Breast epithelium (tissue), 3 donors: ENCODE data around the gene CCER1.

Experiments
- POLR2A ChIP-seq: fragments of 450-650 bp; IDR thresholded peaks from one replicate; pipeline ENCODE4 v1.6.1; 2016; ENCODE audit warnings: antibody characterized with exemption, mild to moderate bottlenecking, moderate library complexity
- TF ChIP-seq, protein P1 (sequence below), 3 donors: fragments of 450-650 bp; IDR thresholded peaks; one replicate each; pipeline ENCODE4 v1.5.1; 2016 to 2017; ENCODE audit warnings: antibody characterized with exemption in 3 of 3, mild to moderate bottlenecking in 3 of 3, moderate library complexity in 3 of 3

GRCh38 chr12:90999527-90999926 lies 44.6 kb upstream of the CCER1 start:
- TF ChIP-seq POLR2A, result no peak
- TF ChIP-seq, protein P1, sequence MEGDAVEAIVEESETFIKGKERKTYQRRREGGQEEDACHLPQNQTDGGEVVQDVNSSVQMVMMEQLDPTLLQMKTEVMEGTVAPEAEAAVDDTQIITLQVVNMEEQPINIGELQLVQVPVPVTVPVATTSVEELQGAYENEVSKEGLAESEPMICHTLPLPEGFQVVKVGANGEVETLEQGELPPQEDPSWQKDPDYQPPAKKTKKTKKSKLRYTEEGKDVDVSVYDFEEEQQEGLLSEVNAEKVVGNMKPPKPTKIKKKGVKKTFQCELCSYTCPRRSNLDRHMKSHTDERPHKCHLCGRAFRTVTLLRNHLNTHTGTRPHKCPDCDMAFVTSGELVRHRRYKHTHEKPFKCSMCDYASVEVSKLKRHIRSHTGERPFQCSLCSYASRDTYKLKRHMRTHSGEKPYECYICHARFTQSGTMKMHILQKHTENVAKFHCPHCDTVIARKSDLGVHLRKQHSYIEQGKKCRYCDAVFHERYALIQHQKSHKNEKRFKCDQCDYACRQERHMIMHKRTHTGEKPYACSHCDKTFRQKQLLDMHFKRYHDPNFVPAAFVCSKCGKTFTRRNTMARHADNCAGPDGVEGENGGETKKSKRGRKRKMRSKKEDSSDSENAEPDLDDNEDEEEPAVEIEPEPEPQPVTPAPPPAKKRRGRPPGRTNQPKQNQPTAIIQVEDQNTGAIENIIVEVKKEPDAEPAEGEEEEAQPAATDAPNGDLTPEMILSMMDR (IDR thresholded peaks at IDR 0.05), result no peak
